ENCODE data around the gene MTMR4.
A peak's percentile ranks its signal among the peaks of the same experiment; 100 is the strongest.

GRCh38 chr17:58531661-58532554, 17.5 kb upstream of the MTMR4 start:
- TF ChIP-seq EZH2 (IDR thresholded peaks at IDR 0.05; ENCODE audit: low read depth, unreplicated experiment) (no peak), CREB1 (CRISPR knock-in tag; IDR thresholded peaks at IDR 0.05; ENCODE audit: low read depth) (peak; percentile 31; the same call in 1 of the 2 replicates), REST (IDR thresholded peaks at IDR 0.05; ENCODE audit: unreplicated experiment) (no peak)

Data from GM23338 (cell line).